Heart right ventricle (tissue), 16 donors: Measurements from ENCODE around the gene ASB2. TPM values are rescaled to one million over a fixed set of nuclear protein-coding genes. Genes with fewer than 3 reads are reported as not detected.

Experiments used
- ATAC-seq, 8 donors: fragments of 200-7000 bp; cut with Tn5 transposase; one replicate each; pipeline ENCODE4 v1.9.1; 2020; ENCODE audit warnings: mild to moderate bottlenecking in 8 of 8, moderate library complexity in 8 of 8, moderate number of reproducible peaks in 1 of 8
- DNase-seq, 2 donors: peaks; one replicate each; pipeline ENCODE4 v3.0.0-alpha.2; 2020
- H3K27ac ChIP-seq, 10 donors: fragments of 200-600 bp; sonication (generic) in 2 of 10; one replicate each; pipeline versions ENCODE4 v1.5.0 to v1.8.0; 2020 to 2022; ENCODE audit warnings: mild to moderate bottlenecking in 3 of 10
- H3K27me3 ChIP-seq, 7 donors: fragments of 200-600 bp; one replicate each; pipeline ENCODE4 v1.8.0; 2021 to 2022; ENCODE audit warnings: mild to moderate bottlenecking in 2 of 7
- H3K36me3 ChIP-seq, 9 donors: fragments of 200-600 bp; sonication (generic) in 1 of 9; one replicate each; pipeline versions ENCODE4 v1.5.0 to v1.8.0; 2020 to 2022; ENCODE audit warnings: mild to moderate bottlenecking in 2 of 9
- H3K4me1 ChIP-seq, 9 donors: fragments of 200-600 bp; sonication (generic) in 1 of 9; one replicate each; pipeline versions ENCODE4 v1.5.0 to v1.8.0; 2020 to 2022; ENCODE audit warnings: mild to moderate bottlenecking in 4 of 9
- H3K4me3 ChIP-seq, 10 donors: fragments of 200-600 bp; sonication (generic) in 2 of 10; one replicate each; pipeline versions ENCODE4 v1.5.0 to v1.8.0; 2020 to 2022; ENCODE audit warnings: mild to moderate bottlenecking in 7 of 10, moderate library complexity in 2 of 10
- H3K9me3 ChIP-seq, 11 donors: fragments of 200-600 bp in 10 of 11; sonication (generic) in 2 of 11; one replicate each; pipeline versions ENCODE4 v1.5.0 to v1.8.0; 2013 to 2022; ENCODE audit warnings: mild to moderate bottlenecking in 2 of 11, control low read depth in 1 of 11, moderate library complexity in 1 of 11
- WGBS, 2 donors: extraction: QIAGEN DNeasy Blood & Tissue Kit; methylation state at CpG; one replicate each; pipeline ENCODE4 v1.1.7; 2013; ENCODE audit warnings: inconsistent platforms in 1 of 2; 5-methylcytosine and 5-hydroxymethylcytosine counted together
- intact Hi-C, 10 donors: fragments of 100-400 bp; cut with DNase I; formaldehyde crosslinking; loops; one replicate each; pipeline versions ENCODE4 v1.11.1 to v1.14.2; 2022
- polyA plus RNA-seq, 2 donors: library from polyadenylated mRNA; stranded (reverse); fragments of 200-250 nt; gene quantifications; one replicate each; pipeline ENCODE4 v1.2.3, GENCODE V29; 2013
- total RNA-seq, 10 donors: library from RNA; stranded (reverse); fragmentation: NEBNext Ultra II Directional in 3 of 10; extraction: Animal tissue kit (Norgen Biotek cat#: 25700) in 3 of 10; gene quantifications; one replicate each; pipeline versions ENCODE4 v1.2.1 to v1.2.4, GENCODE V29; 2021 to 2023
- TF ChIP-seq, protein P1 (sequence below), 9 donors: fragments of 200-600 bp; sonication (generic) in 2 of 9; IDR thresholded peaks; one replicate each; pipeline versions ENCODE4 v1.5.0 to v1.8.0; 2021 to 2022; ENCODE audit warnings: antibody characterized with exemption in 9 of 9, mild to moderate bottlenecking in 5 of 9, moderate library complexity in 1 of 9
- donor health status: Arrhythmogenic right ventricular cardiomyopathy.
- donor health status: ischemic (EF 13 %, LVEDD 7.1; RV severe dilation, severe dysfunction).
- donor health status: healthy with polysubstance abuse.
- donor health status: DM: no; HTN: yes; CAD: no.
- donor health status: DM: no; HTN: no; CAD: no.
- donor health status: ischemic (EF 25% LVEDD 6.9; RV normal size, moderate dysfunction).
- donor health status: ischemic (EF 25% LVEDD 5.7; RV mildly dilated, moderate dysfunction).
- donor health status: healthy.
- donor health status: DM: yes; HTN: yes; CAD: no.
- donor health status: Ischemic cardiomyopathy.
- donor health status: ischemic (EF 35%, LVEDD 5.7; RV mildly dilated, moderate dysfunction).
- donor health status: nonischemic (EF 11% LVEDD 7.7; RV severe dilation, severe dysfunction).
- donor health status: DM: yes; HTN: yes; CAD: no.
- donor health status: PGD.
- donor health status: ischemic (EF 29% LVEDD 5.4; RV normal size, mild dysfunction).
- donor health status: nonischemic (EF 23%, LVEDD 6.1; RV moderate dilation, normal function).

Gene ASB2
- total and polyA plus RNA-seq, 12 donors, result 19.6 to 374 (median 168) TPM

DNA sequence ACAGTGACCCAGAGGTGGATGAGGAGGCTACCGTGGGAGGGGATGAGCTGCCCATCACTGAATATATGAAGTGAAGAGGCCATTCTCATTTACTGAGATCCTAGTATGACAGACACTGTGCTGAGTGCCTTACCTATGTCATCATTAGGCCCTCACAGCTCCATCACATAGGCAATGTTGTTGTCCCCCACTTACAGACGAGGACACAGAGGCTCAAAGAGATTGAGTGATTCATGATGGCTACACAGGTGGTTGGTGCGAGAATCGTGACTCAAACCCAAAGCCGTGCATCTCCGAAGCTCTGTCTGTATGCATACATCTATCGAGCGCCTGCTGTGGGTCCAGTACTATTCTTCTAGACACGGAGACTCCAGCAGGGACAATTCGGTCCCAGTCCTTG lies 14.8 kb upstream of the ASB2 start:
- H3K36me3 ChIP-seq, result no peaks in the 10 kb centered on the region
- H3K9me3 ChIP-seq, result no peaks in the 10 kb centered on the region
- H3K27me3 ChIP-seq, result peaks cover 0 to 7% (median 0%) of the 10 kb centered on the region in 7 donors
- no peak overlapping the region for H3K4me3 ChIP-seq
- ATAC-seq (no peak), DNase-seq (no peak)
- peaks cover 5 to 32% (median 26%) of the 10 kb centered on the region in 9 donors for H3K4me1 ChIP-seq
- H3K27ac ChIP-seq, result no peak overlapping the region
- TF ChIP-seq, protein P1, sequence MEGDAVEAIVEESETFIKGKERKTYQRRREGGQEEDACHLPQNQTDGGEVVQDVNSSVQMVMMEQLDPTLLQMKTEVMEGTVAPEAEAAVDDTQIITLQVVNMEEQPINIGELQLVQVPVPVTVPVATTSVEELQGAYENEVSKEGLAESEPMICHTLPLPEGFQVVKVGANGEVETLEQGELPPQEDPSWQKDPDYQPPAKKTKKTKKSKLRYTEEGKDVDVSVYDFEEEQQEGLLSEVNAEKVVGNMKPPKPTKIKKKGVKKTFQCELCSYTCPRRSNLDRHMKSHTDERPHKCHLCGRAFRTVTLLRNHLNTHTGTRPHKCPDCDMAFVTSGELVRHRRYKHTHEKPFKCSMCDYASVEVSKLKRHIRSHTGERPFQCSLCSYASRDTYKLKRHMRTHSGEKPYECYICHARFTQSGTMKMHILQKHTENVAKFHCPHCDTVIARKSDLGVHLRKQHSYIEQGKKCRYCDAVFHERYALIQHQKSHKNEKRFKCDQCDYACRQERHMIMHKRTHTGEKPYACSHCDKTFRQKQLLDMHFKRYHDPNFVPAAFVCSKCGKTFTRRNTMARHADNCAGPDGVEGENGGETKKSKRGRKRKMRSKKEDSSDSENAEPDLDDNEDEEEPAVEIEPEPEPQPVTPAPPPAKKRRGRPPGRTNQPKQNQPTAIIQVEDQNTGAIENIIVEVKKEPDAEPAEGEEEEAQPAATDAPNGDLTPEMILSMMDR (IDR thresholded peaks at IDR 0.05), result no peak
- intact Hi-C loops, result no loop called here
- WGBS, 2 donors, result 86 to 89% methylated on average over 10 of the region's 10 CpGs

DNA sequence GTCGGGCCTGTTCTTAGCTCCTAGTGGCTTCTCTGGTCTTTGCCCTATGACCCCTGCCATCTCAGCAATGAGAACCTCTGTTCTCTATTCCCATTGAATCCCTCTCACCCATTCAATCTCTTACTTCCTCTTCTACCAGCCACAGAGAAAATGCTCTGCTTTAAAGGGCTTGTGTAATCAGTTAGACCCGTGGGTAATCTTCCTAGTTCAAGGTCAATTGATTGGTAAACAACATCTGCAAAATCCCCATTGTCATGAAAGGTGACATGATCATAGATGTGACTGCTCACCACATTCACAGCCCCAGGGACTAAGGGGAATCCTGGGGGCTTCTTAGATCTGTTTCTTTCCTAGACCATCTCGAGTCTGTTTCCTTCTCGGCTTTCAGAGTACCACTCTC lies 13.6 kb upstream of the ASB2 start:
- whole genome bisulfite sequencing, 2 donors, result 68 to 76% methylated on average over 4 of the region's 4 CpGs
- H3K9me3 ChIP-seq, result no peaks in the 10 kb centered on the region
- DNase-seq (no peak), ATAC-seq (no peak)
- H3K4me3 ChIP-seq, result no peak overlapping the region
- TF ChIP-seq, protein P1 (IDR thresholded peaks at IDR 0.05), result no peak
- H3K36me3 ChIP-seq, result no peaks in the 10 kb centered on the region
- H3K4me1 ChIP-seq, result peaks cover 0 to 32% (median 18%) of the 10 kb centered on the region in 9 donors
- no peaks in the 10 kb centered on the region for H3K27me3 ChIP-seq
- intact Hi-C loops, result no loop called here
- H3K27ac ChIP-seq, result peak overlapping the region in 2 of 10 donors; percentile 4 to 35

DNA sequence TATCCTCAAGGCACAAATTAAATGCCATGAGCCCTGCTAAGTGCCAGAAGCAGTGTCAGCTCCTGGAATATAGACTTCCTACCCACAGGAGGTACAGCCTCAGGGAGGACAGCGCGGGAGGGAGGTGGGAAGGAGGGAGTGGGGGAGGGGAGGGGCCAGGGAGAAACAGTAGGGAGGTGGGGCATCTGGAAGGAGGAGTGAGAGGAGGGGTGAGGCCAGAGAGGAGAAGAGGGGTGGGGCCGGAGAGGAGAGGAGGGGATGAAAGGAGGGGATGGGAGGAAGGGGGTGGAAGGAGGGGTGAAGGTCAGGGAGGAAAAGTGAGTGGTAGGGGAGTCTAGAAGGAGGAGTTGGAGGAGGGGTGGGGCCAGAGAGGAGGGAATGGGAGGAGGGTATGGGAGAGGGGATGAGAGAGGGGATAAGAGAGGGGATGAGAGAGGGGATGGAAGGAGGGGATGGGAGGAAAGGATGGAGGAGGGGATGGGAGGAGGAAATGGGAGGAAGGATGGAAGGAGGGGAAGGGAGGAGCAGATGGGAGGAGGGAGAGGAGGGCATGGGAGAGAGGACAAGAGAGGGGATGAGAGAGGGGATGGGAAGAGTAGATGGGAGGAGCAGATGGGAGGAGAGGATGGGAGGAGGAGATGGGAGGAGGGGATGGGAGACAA lies 11.6 kb upstream of the ASB2 start:
- Histone ChIP-seq H3K27me3 (no peaks in the 10 kb centered on the region), H3K36me3 (no peaks in the 10 kb centered on the region), H3K4me1 (peaks cover 0 to 49% (median 25%) of the 10 kb centered on the region in 9 donors), H3K9me3 (no peaks in the 10 kb centered on the region), H3K4me3 (no peak overlapping the region), H3K27ac (peak overlapping the region in 7 of 10 donors; percentile 66 to 92 (median 87))
- no peak for DNase-seq
- TF ChIP-seq, protein P1 (IDR thresholded peaks at IDR 0.05), result no peak
- ATAC-seq, result no peak
- intact Hi-C loops, result no loop called here
- WGBS, 2 donors, result 63 to 73% methylated on average over 3 of the region's 3 CpGs

DNA sequence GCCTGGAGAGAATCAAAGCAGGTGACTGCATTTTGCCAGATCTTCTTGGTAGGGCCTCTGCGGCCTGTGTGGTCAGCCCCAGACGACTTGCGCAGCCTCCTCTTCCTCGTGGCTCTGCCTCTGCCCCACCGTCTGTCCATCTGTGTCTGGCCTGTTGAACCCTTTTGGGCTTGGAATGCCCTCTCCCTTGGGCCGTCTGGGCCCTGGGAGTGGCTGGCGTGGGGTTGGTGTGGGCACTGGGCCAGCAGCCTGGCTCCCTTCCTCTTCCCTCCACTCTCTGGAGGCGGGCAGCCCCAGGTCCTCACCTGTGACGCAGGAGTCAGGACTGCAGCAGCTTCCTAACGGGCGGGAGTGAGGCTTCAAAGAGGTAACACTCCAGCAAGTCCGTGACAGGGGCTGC lies 11.0 kb upstream of the ASB2 start:
- peak; percentile 6 to 71 (median 46) for ATAC-seq
- Histone ChIP-seq H3K36me3 (no peaks in the 10 kb centered on the region), H3K4me1 (peaks cover 0 to 54% (median 31%) of the 10 kb centered on the region in 9 donors), H3K27ac (peak overlapping the region; percentile 37 to 92 (median 84)), H3K27me3 (no peaks in the 10 kb centered on the region), H3K4me3 (no peak overlapping the region), H3K9me3 (no peaks in the 10 kb centered on the region)
- intact Hi-C loops, result no loop called here
- DNase-seq, result peak in 1 of 2 donors; percentile 52
- 56 to 61% methylated on average over 12 of the region's 12 CpGs for WGBS, 2 donors
- TF ChIP-seq, protein P1 (IDR thresholded peaks at IDR 0.05), result no peak
